Endothelial cell of coronary artery (primary cell): ENCODE data around the gene NEURL4. TPM values are rescaled to one million over a fixed set of nuclear protein-coding genes. Genes with fewer than 3 reads are reported as not detected.

Experiments used
- total RNA-seq: library from RNA; depleted of rRNA; stranded (reverse); fragments of >200 nt; gene quantifications from 2 replicates; pipeline ENCODE4 v1.2.3, GENCODE V29; 2014

NEURL4 gene
- total RNA-seq, result 16.6 and 24.9 TPM in 2 replicates

GRCh38 chr17:7328840-7329373 lies at the start of gene NEURL4:
TSS of gene NEURL4 (minus strand) at chr17:7329335. CDS start at chr17:7329312, 23 bp downstream.

GRCh38 chr17:7355053-7355452 lies 25.9 kb upstream of the NEURL4 start, which contains the start of gene TMEM95:
TSS of gene TMEM95 (plus strand) at chr17:7355156. CDS start at chr17:7355205, 49 bp downstream.

GRCh38 chr17:7351665-7352502 lies 22.7 kb upstream of the NEURL4 start, which contains the start of gene KCTD11:
TSS of gene KCTD11 (plus strand) at chr17:7352162.

DNA sequence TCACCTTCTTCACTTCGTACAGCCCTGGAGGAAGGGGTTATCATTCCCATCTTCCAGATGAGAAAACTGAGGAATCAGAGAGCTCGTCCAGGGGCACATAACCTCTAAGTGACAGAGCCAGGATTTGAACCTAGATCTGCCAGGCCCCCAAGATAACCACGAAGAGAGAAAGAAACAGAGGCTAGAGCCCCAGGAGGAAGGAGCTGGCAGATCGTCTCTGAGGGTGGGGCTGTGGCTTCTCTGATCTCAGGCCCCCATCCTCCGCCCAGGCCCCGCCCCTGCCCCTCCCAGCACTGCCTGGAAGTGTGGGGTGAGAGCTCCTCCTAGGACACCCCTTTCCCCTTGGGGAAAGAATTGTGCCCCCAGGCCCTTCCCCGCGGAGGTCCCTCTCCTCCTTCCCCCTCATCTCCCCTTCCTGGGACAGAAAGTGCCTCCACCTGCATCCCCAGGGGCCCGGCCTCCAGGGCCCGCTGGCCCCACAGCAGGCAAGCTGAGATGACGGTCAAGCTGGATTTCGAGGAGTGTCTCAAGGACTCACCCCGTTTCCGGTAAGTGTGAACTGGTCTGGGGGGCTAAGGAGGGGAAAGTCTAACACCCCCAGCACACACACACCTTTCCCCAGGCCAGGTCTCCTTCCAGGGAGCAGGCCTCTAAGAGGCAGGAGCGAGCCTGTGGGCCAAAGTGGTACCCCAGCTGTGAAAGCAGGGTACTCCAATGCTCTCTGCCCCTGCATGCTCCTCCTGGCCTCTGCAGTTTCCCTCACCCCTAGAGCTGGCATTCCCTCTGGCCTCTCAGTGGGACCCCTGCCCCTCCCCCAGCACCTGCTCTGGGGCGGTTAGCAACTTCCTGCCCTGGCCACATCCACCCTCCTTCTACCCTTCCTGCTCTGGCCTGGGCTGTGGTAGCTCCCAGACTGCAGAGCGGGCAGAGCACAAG lies 7.4 kb upstream of the NEURL4 start, which contains the start of gene ACAP1:
Gene ACAP1 (plus strand): TSS at position 290 of the 936 bp plus-strand sequence. CDS start 206 bp downstream, at position 496.

GRCh38 chr17:7314719-7315569 lies 14.2 kb downstream of the NEURL4 start, which contains the start of gene GPS2:
TSS of gene GPS2 (minus strand) at chr17:7315360. CDS start at chr17:7315052, 308 bp downstream.

GRCh38 chr17:7306911-7307685 lies 22.0 kb downstream of the NEURL4 start, which contains the start of gene EIF5A:
TSS of gene EIF5A (plus strand) at chr17:7307628. CDS start at chr17:7309636, 2,008 bp downstream.

GRCh38 chr17:7294614-7295153 lies 34.5 kb downstream of the NEURL4 start, which contains the start of gene YBX2:
TSS of gene YBX2 (minus strand) at chr17:7294639. CDS start at chr17:7294500, 139 bp downstream.

DNA sequence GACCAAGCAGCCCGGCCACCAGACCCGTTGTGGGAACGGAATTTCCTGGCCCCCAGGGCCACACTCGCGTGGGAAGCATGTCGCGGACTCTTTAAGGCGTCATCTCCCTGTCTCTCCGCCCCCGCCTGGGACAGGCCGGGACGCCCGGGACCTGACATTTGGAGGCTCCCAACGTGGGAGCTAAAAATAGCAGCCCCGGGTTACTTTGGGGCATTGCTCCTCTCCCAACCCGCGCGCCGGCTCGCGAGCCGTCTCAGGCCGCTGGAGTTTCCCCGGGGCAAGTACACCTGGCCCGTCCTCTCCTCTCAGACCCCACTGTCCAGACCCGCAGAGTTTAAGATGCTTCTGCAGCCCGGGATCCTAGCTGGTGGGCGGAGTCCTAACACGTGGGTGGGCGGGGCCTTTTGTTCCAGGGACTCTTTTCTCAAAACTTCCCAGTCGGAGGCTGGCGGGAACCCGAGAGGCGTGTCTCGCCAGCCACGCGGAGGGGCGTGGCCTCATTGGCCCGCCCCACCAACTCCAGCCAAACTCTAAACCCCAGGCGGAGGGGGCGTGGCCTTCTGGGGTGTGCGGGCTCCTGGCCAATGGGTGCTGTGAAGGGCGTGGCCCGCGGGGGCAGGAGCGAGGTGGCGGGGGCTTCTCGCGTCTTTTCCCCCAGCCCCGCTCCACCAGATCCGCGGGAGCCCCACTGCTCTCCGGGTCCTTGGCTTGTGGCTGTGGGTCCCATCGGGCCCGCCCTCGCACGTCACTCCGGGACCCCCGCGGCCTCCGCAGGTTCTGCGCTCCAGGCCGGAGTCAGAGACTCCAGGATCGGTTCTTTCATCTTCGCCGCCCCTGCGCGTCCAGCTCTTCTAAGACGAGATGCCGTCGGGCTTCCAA lies 47.8 kb downstream of the NEURL4 start, which contains the start of gene SLC2A4:
Gene SLC2A4 (plus strand): TSS at position 645 of the 879 bp plus-strand sequence. CDS start 217 bp downstream, at position 862.

Other genes with a start within 250 kb of the NEURL4 start
- gene CLEC10A, start 249.1 kb downstream of the NEURL4 start, total RNA-seq, result 0.19 and 0.54 TPM in 2 replicates
- gene ASGR2, start 214.5 kb downstream of the NEURL4 start, total RNA-seq, result not detected in 2 replicates
- 9.2 TPM in 2 replicates for gene ASGR1, start 150.0 kb downstream of the NEURL4 start, total RNA-seq
- gene DLG4, start 109.5 kb downstream of the NEURL4 start, total RNA-seq, result 10.3 and 23.2 TPM in 2 replicates
- gene ACADVL, start 109.4 kb downstream of the NEURL4 start, total RNA-seq, result 192 and 322 TPM in 2 replicates
- 37.3 and 41.1 TPM in 2 replicates for gene DVL2, start 94.8 kb downstream of the NEURL4 start, total RNA-seq
- 37.7 and 45.1 TPM in 2 replicates for gene PHF23, start 89.9 kb downstream of the NEURL4 start, total RNA-seq
- gene GABARAP, start 86.9 kb downstream of the NEURL4 start, total RNA-seq, result 92.4 and 120 TPM in 2 replicates
- 19.3 and 39.2 TPM in 2 replicates for gene CTDNEP1, start 77.6 kb downstream of the NEURL4 start, total RNA-seq
- gene ELP5, start 77.1 kb downstream of the NEURL4 start, total RNA-seq, result 30.2 and 31.5 TPM in 2 replicates
- 13.4 and 15.9 TPM in 2 replicates for gene CLDN7, start 66.9 kb downstream of the NEURL4 start, total RNA-seq
- gene SLC2A4, start 47.6 kb downstream of the NEURL4 start, total RNA-seq, result under 0.01 TPM in 2 replicates
- not detected in 2 replicates for gene YBX2, start 34.7 kb downstream of the NEURL4 start, total RNA-seq
- gene EIF5A, start 21.7 kb downstream of the NEURL4 start, total RNA-seq, result 734 and 935 TPM in 2 replicates
- gene GPS2, start 14.0 kb downstream of the NEURL4 start, total RNA-seq, result 26.1 and 27.3 TPM in 2 replicates
- gene ACAP1, start 7.2 kb upstream of the NEURL4 start, total RNA-seq, result 0.45 and 0.66 TPM in 2 replicates
- 2.2 and 3.6 TPM in 2 replicates for gene KCTD11, start 22.8 kb upstream of the NEURL4 start, total RNA-seq
- not detected in 2 replicates for gene TMEM95, start 25.8 kb upstream of the NEURL4 start, total RNA-seq
- under 0.01 and 0.28 TPM in 2 replicates for gene TNK1, start 51.8 kb upstream of the NEURL4 start, total RNA-seq
- 16.8 and 23.6 TPM in 2 replicates for gene PLSCR3, start 65.2 kb upstream of the NEURL4 start, total RNA-seq
- 86.7 and 102 TPM in 2 replicates for gene TMEM256, start 74.8 kb upstream of the NEURL4 start, total RNA-seq
- gene NLGN2, start 78.5 kb upstream of the NEURL4 start, total RNA-seq, result 2.9 and 5.1 TPM in 2 replicates
- not detected in 2 replicates for gene SPEM1, start 91.0 kb upstream of the NEURL4 start, total RNA-seq
- gene SPEM2, start 96.3 kb upstream of the NEURL4 start, total RNA-seq, result not detected in 2 replicates
- not detected in 2 replicates for gene SPEM3, start 99.5 kb upstream of the NEURL4 start, total RNA-seq
- 5.2 and 6.0 TPM in 2 replicates for gene TMEM102, start 106.1 kb upstream of the NEURL4 start, total RNA-seq
- 0.09 and 0.94 TPM in 2 replicates for gene FGF11, start 110.2 kb upstream of the NEURL4 start, total RNA-seq
- 4.4 and 6.6 TPM in 2 replicates for gene CHRNB1, start 115.7 kb upstream of the NEURL4 start, total RNA-seq
- 8.2 and 13.7 TPM in 2 replicates for gene ZBTB4, start 150.3 kb upstream of the NEURL4 start, total RNA-seq
- gene SLC35G6, start 152.1 kb upstream of the NEURL4 start, total RNA-seq, result not detected in 2 replicates
- gene POLR2A, start 155.0 kb upstream of the NEURL4 start, total RNA-seq, result 79.3 and 81.6 TPM in 2 replicates
- 6.1 and 10.5 TPM in 2 replicates for gene TNFSF12, start 219.7 kb upstream of the NEURL4 start, total RNA-seq
- 0.66 and 0.90 TPM in 2 replicates for gene TNFSF13, start 229.4 kb upstream of the NEURL4 start, total RNA-seq
- gene SENP3, start 232.6 kb upstream of the NEURL4 start, total RNA-seq, result 86.7 and 95.7 TPM in 2 replicates